Ovary (tissue), 9 donors: ENCODE measurements around the gene ZSWIM7. TPM values are rescaled to one million over a fixed set of nuclear protein-coding genes. Genes with fewer than 3 reads are reported as not detected.

Experiments
- DNase-seq, 5 donors: peaks; one replicate each; pipeline ENCODE4 v3.0.0-alpha.2; 2019 to 2020
- H3K27ac ChIP-seq, 2 donors: fragments of 200-600 bp; one replicate each; pipeline versions ENCODE4 v1.5.1 to v1.8.0; 2019 to 2022
- H3K27me3 ChIP-seq: fragments of 200-600 bp; one replicate; pipeline ENCODE4 v1.8.0; 2022
- H3K36me3 ChIP-seq: fragments of 200-600 bp; sonication (generic); one replicate; pipeline ENCODE4 v1.5.1; 2019
- H3K4me1 ChIP-seq: one replicate; pipeline ENCODE4 v1.8.1; 2013; ENCODE audit warnings: mild to moderate bottlenecking, moderate library complexity; ENCODE audit not compliant: insufficient read depth
- H3K4me3 ChIP-seq: fragments of 200-600 bp; sonication (generic); one replicate; pipeline ENCODE4 v1.5.1; 2017
- H3K9me3 ChIP-seq, 2 donors: fragments of 200-600 bp in 1 of 2; sonication (generic) in 1 of 2; one replicate each; pipeline versions ENCODE4 v1.5.1 to v1.8.1; 2013 to 2019; ENCODE audit warnings: mild to moderate bottlenecking in 1 of 2, moderate library complexity in 1 of 2
- EP300 ChIP-seq: sonication (generic); formaldehyde crosslinking; IDR thresholded peaks from one replicate; pipeline ENCODE4 v1.6.1; 2017; ENCODE audit warnings: antibody characterized with exemption
- POLR2A ChIP-seq: fragments of 450-650 bp; IDR thresholded peaks from one replicate; pipeline ENCODE4 v1.6.1; 2017; ENCODE audit warnings: antibody characterized with exemption, mild to moderate bottlenecking, moderate library complexity
- WGBS, 3 donors: extraction: QIAGEN DNeasy Blood & Tissue Kit in 1 of 3; methylation state at CpG; one replicate each; pipeline versions ENCODE4 v1.1.5 to v1.1.7; 2013 to 2017; 5-methylcytosine and 5-hydroxymethylcytosine counted together
- intact Hi-C, 4 donors: fragments of 100-400 bp; cut with DNase I; formaldehyde crosslinking; loops; one replicate each; pipeline versions ENCODE4 v1.11.0 to v1.15.1; 2022 to 2023
- polyA plus RNA-seq, 2 donors: library from polyadenylated mRNA; stranded (reverse); fragments of 200-250 nt in 1 of 2; fragments of 350-450 nt in 1 of 2; fragmentation: Illumina TruSeq in 1 of 2; extraction: RNeasy Lipid Tissue Mini Kit (QIAGEN cat#74804) in 1 of 2; gene quantifications; one replicate each; pipeline ENCODE4 v1.2.3, GENCODE V29; 2013 to 2014
- total RNA-seq, 7 donors: library from RNA; depleted of rRNA in 2 of 7; stranded (reverse); fragments of >200 nt in 2 of 7; fragmentation: NEBNext Ultra II Directional in 3 of 7; extraction: Animal tissue kit (Norgen Biotek cat#: 25700) in 3 of 7; gene quantifications; one replicate each; pipeline versions ENCODE4 v1.1.0 to v1.2.4, GENCODE V29; 2016 to 2023
- TF ChIP-seq, protein P1 (sequence below), 3 donors: fragments of 450-650 bp in 2 of 3; fragments of 200-600 bp in 1 of 3; IDR thresholded peaks; one replicate each; pipeline versions ENCODE4 v1.5.1 to v1.8.0; 2016 to 2022; ENCODE audit warnings: antibody characterized with exemption in 3 of 3, mild to moderate bottlenecking in 1 of 3
- donor health status: DM: no; HTN: no; CAD: no; lungs with moderate emphysema.
- donor health status: DM: no; HTN: no; CAD: no.
- donor health status: Bipolar disorder and iron deficiency.
- donor health status: DM: yes; HTN: yes; CAD: no.
- donor health status: DM: no; HTN: no; CAD: no.
- donor health status: DM: yes; HTN: yes; CAD: no.

Gene ZSWIM7
- total and polyA plus RNA-seq, 9 donors: 14.4 to 62.5 (median 25.7) TPM

DNA sequence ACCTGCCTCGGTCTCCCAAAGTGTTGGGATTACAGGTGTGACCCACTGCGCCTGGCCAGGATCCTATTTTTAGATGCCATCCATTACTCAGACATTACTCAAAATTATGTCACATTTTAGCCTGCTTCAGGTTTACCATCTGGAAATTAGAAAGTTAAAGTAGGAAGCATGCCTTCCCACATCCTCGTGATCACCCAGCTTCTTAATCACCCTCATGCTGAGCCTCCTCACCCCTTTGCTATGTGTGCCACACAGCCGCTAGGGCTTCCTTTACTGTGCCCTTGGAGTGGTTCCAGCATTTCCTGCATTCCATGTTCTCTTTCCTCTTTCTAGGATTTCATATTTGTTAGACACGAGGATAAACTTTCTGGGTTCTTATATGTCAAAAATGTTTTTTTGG is 45.3 kb downstream of the ZSWIM7 start:
- Histone ChIP-seq H3K4me3 (no peak overlapping the region), H3K9me3 (no peaks in the 10 kb centered on the region), H3K27me3 (no peaks in the 10 kb centered on the region), H3K36me3 (no peaks in the 10 kb centered on the region), H3K27ac (no peak overlapping the region), H3K4me1 (no peaks in the 10 kb centered on the region)
- intact Hi-C loops: no loop called here
- 70 to 81% (median 70%) methylated on average over 5 of the region's 5 CpGs for WGBS, 3 donors
- DNase-seq: no peak
- no peak for TF ChIP-seq POLR2A
- TF ChIP-seq EP300: no peak
- TF ChIP-seq, protein P1, sequence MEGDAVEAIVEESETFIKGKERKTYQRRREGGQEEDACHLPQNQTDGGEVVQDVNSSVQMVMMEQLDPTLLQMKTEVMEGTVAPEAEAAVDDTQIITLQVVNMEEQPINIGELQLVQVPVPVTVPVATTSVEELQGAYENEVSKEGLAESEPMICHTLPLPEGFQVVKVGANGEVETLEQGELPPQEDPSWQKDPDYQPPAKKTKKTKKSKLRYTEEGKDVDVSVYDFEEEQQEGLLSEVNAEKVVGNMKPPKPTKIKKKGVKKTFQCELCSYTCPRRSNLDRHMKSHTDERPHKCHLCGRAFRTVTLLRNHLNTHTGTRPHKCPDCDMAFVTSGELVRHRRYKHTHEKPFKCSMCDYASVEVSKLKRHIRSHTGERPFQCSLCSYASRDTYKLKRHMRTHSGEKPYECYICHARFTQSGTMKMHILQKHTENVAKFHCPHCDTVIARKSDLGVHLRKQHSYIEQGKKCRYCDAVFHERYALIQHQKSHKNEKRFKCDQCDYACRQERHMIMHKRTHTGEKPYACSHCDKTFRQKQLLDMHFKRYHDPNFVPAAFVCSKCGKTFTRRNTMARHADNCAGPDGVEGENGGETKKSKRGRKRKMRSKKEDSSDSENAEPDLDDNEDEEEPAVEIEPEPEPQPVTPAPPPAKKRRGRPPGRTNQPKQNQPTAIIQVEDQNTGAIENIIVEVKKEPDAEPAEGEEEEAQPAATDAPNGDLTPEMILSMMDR (IDR thresholded peaks at IDR 0.05): no peak

DNA sequence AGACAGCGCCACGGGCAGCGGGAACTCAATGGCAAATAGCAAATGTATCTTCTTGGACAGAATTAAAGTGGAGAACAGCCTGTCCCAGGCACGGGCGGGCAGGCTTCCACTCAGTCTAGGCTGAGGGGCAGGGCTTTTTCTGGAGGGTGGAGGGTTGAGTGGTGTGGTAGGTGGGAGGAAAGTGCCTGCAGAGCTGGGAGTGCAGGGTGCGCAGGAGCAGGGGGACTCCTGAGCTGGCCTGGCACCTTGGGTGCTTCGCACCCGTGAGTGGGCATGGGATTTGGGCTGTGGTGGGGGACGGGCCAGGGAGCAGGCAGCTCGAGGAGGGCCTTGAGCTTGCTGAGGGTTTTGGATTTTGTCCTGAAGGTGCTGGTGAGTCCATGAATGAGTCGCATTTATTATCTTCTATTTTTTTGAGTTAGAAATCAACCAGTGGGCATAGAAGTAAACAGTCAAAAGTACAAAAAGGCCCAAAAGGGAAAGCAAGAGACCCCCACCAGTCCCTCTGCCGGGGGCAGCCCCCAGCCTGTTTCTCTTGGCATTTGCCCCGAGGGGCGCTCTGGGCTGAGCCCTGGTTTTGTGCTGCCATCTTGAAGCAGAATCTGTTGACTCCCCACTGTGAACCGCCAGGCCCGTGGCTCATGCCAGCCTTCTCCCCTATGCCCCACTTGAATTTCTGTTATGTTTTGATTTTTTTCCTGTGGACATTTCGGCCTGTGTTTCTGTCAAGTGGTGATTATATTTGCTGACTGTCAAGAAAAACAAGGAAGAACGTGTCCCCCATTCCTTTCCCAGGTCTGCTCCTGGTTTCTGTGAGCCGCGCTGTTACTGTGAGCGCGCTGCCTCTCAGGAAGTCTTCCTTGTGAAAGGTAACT is 46.4 kb downstream of the ZSWIM7 start:
- no peaks in the 10 kb centered on the region for H3K4me1 ChIP-seq
- H3K27ac ChIP-seq: no peak overlapping the region
- intact Hi-C loops: no loop called here
- no peaks in the 10 kb centered on the region for H3K9me3 ChIP-seq
- no peak overlapping the region for H3K4me3 ChIP-seq
- no peak for DNase-seq
- 75 to 77% (median 76%) methylated on average over 22 of the region's 22 CpGs for WGBS, 3 donors
- TF ChIP-seq EP300: no peak
- no peak for TF ChIP-seq POLR2A
- no peaks in the 10 kb centered on the region for H3K36me3 ChIP-seq
- H3K27me3 ChIP-seq: no peaks in the 10 kb centered on the region

DNA sequence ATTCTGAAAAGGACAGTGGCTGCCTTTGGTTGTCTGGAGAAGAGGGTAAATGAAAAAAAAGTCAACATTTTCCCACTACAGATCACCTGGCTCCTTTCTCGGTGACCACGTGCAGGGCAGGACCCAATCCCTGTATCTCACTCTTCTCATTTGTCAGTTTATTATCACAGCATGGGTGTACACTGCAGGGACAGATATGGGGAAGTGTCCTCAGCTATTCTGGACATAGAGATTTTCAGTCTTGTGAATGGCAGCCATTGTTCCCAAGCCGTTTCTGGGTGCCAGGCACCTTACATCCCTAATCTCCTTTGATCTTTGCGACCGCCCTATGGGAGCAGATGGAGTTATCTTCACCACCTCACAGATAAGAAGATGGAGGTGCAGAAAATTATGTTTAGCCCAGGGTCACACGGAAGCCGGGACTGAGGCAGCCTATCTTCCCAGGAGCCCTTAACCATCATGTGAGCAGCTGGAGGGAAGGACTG is 47.4 kb downstream of the ZSWIM7 start:
- no peak for TF ChIP-seq POLR2A
- TF ChIP-seq EP300: no peak
- TF ChIP-seq, protein P1 (IDR thresholded peaks at IDR 0.05): no peak
- Histone ChIP-seq H3K27me3 (no peaks in the 10 kb centered on the region), H3K9me3 (no peaks in the 10 kb centered on the region), H3K27ac (no peak overlapping the region), H3K4me3 (no peak overlapping the region), H3K4me1 (no peaks in the 10 kb centered on the region), H3K36me3 (no peaks in the 10 kb centered on the region)
- WGBS, 3 donors: 84 to 95% (median 87%) methylated on average over 7 of the region's 7 CpGs
- no peak for DNase-seq
- intact Hi-C loops: no loop called here

DNA sequence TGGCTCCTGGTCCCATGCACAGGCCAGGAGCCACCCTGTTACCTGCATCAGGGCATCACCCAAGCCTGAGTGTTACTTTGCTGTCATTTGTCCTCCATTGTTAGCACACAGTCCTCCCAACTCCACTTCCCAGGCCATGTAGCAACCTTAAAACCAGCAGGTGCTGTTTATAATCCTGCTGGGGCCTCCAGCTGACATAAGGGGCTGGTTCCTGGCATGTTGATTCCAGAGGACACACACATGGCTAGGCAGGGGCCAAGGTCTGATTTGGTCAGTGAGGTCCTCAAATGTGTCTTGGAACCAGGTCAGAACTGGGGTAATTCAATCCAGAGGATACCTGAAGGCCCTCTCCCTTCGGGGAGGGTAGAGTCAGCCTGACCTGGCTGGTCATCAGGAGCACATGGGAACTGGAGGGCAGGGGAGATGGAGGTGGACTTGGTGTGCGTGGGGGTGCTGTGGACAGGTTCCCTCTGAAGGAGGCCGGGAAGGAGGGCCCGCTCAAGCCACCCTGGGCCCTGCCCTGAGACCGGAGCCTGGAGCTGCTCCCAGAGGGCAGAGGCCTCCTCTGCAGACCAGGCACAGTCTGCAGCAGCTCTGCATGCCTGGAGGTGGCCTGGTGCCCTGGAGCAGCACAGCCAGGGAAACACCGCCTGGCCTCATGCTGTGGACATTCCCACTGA is 48.0 kb downstream of the ZSWIM7 start:
- Histone ChIP-seq H3K4me1 (no peaks in the 10 kb centered on the region), H3K36me3 (no peaks in the 10 kb centered on the region), H3K27me3 (no peaks in the 10 kb centered on the region), H3K9me3 (no peaks in the 10 kb centered on the region), H3K27ac (no peak overlapping the region), H3K4me3 (no peak overlapping the region)
- TF ChIP-seq EP300 (no peak), POLR2A (no peak)
- TF ChIP-seq, protein P1 (IDR thresholded peaks at IDR 0.05): no peak
- no peak for DNase-seq
- intact Hi-C loops: no loop called here
- 92 to 94% (median 94%) methylated on average over 5 to 6 of the region's 6 CpGs for WGBS, 3 donors
